Measurements from ENCODE around the gene GASK1A. TPM values are rescaled to one million over a fixed set of nuclear protein-coding genes. Genes with fewer than 3 reads are reported as not detected.

The GASK1A gene
- total and polyA plus RNA-seq, 2 of the 4 experiments (the other 2 are of a cell fraction), result 0.18 to 0.19 TPM

DNA sequence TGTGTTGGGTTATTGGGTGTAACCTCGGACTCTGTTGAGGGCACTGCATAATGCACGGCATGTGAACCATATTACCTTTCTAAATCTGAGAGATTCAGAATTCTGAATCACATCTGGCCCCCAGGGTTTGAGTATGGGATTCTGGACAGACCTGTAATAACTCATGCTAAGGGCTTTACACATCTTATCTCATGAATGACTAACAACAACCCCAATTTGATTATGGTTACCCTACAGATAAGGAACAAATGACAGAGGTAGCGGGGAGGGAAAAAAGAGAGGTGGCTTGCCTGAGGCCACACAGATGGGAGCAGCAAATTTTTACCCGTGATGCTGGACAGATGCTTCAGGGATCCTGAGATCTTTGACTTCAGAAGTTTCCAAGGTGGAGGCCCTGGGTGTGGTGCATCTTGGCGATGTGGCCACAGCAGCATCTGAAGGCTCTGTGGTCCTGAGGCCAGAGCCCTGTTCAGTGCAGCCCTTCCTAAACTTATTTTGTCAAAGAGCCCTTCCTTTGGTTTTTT lies 83.0 kb downstream of the GASK1A start:
- H3K4ac ChIP-seq (ENCODE audit: low read depth, low read length), result no peak overlapping the region
- H3K9me1 ChIP-seq (ENCODE audit: insufficient read depth, low read length), result no peaks in the 10 kb centered on the region
- no peak overlapping the region for H3K27ac ChIP-seq (ENCODE audit: insufficient read depth, low read length)
- no peak overlapping the region for H2AK9ac ChIP-seq (replicated peaks; ENCODE audit: low read depth, low read length, poor library complexity)
- ATAC-seq (ENCODE audit: low read depth), result no peak; the same call in 1 of the 2 replicates
- no peak overlapping the region for H3K4me2 ChIP-seq (ENCODE audit: low read depth, low read length)
- DNase-seq, result no peak
- no peak overlapping the region for H4K8ac ChIP-seq (ENCODE audit: low read depth in 2 of 2, low read length in 2 of 2)
- no peaks in the 10 kb centered on the region for H3K9me3 ChIP-seq (ENCODE audit: control insufficient read depth, insufficient read depth, low read length)
- H3K18ac ChIP-seq (ENCODE audit: low read depth, low read length), result no peak overlapping the region
- no peak overlapping the region for H2AK5ac ChIP-seq (ENCODE audit: low read depth, low read length)
- no peaks in the 10 kb centered on the region for H3K79me1 ChIP-seq (ENCODE audit: low read depth in 1 of 2, low read length in 2 of 2)
- dilution Hi-C loops (cut with HindIII; ENCODE audit: low sequenced_read_pairs, unreplicated experiment), result no loop called here
- H3K56ac ChIP-seq (ENCODE audit: extremely low read depth, insufficient read depth, low read length), result no peak overlapping the region
- TF ChIP-seq BHLHE40 (IDR thresholded peaks at IDR 0.05; ENCODE audit: low read depth, low read length), result no peak
- TF ChIP-seq, protein P1, sequence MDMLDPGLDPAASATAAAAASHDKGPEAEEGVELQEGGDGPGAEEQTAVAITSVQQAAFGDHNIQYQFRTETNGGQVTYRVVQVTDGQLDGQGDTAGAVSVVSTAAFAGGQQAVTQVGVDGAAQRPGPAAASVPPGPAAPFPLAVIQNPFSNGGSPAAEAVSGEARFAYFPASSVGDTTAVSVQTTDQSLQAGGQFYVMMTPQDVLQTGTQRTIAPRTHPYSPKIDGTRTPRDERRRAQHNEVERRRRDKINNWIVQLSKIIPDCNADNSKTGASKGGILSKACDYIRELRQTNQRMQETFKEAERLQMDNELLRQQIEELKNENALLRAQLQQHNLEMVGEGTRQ (IDR thresholded peaks at IDR 0.05; ENCODE audit: low read depth, low read length), result no peak
- TF ChIP-seq SMC3 (IDR thresholded peaks at IDR 0.05; ENCODE audit: low read depth, low read length), result no peak
- TF ChIP-seq FOS (IDR thresholded peaks at IDR 0.05; ENCODE audit: low read depth, low read length), result no peak
- TF ChIP-seq MAFK (IDR thresholded peaks at IDR 0.05; ENCODE audit: low read depth, low read length), result no peak
- no peak for TF ChIP-seq RAD21 (IDR thresholded peaks at IDR 0.05; ENCODE audit: low read length)
- TF ChIP-seq, protein P2, sequence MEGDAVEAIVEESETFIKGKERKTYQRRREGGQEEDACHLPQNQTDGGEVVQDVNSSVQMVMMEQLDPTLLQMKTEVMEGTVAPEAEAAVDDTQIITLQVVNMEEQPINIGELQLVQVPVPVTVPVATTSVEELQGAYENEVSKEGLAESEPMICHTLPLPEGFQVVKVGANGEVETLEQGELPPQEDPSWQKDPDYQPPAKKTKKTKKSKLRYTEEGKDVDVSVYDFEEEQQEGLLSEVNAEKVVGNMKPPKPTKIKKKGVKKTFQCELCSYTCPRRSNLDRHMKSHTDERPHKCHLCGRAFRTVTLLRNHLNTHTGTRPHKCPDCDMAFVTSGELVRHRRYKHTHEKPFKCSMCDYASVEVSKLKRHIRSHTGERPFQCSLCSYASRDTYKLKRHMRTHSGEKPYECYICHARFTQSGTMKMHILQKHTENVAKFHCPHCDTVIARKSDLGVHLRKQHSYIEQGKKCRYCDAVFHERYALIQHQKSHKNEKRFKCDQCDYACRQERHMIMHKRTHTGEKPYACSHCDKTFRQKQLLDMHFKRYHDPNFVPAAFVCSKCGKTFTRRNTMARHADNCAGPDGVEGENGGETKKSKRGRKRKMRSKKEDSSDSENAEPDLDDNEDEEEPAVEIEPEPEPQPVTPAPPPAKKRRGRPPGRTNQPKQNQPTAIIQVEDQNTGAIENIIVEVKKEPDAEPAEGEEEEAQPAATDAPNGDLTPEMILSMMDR (conservative IDR thresholded peaks at IDR 0.05; ENCODE audit: low read depth, low read length), result no peak
- no peak for TF ChIP-seq MXI1 (IDR thresholded peaks at IDR 0.05; ENCODE audit: borderline replicate concordance, low read depth, low read length)
- no peak for TF ChIP-seq NFE2L2 (IDR thresholded peaks at IDR 0.05; ENCODE audit: low read depth, low read length)
- TF ChIP-seq RFX5 (IDR thresholded peaks at IDR 0.05; ENCODE audit: low read depth, low read length), result no peak
- TF ChIP-seq, protein P3, sequence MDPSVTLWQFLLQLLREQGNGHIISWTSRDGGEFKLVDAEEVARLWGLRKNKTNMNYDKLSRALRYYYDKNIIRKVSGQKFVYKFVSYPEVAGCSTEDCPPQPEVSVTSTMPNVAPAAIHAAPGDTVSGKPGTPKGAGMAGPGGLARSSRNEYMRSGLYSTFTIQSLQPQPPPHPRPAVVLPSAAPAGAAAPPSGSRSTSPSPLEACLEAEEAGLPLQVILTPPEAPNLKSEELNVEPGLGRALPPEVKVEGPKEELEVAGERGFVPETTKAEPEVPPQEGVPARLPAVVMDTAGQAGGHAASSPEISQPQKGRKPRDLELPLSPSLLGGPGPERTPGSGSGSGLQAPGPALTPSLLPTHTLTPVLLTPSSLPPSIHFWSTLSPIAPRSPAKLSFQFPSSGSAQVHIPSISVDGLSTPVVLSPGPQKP (IDR thresholded peaks at IDR 0.05; ENCODE audit: borderline replicate concordance, low read depth, low read length), result no peak
- TF ChIP-seq RCOR1 (IDR thresholded peaks at IDR 0.05; ENCODE audit: insufficient replicate concordance, low read length), result no peak
- TF ChIP-seq CHD1 (IDR thresholded peaks at IDR 0.05; ENCODE audit: low read depth, low read length), result no peak
- no peak for TF ChIP-seq CEBPB (IDR thresholded peaks at IDR 0.05; ENCODE audit: low read depth, low read length)
- TF ChIP-seq POLR2A (IDR thresholded peaks at IDR 0.05; ENCODE audit: low read depth, low read length), result no peak
- H2BK15ac ChIP-seq (ENCODE audit: low read depth, low read length), result no peak overlapping the region
- H2AFZ ChIP-seq (replicated peaks; ENCODE audit: low read length, poor library complexity), result no peak overlapping the region
- intact Hi-C loops (cut with micrococcal nuclease), result no loop called here
- ChIA-PET POLR2A (ENCODE audit: unreplicated experiment) (no interaction called here), CTCF (no interaction called here)
- H3K36me3 ChIP-seq (ENCODE audit: control insufficient read depth, insufficient read depth, low read length), result no peaks in the 10 kb centered on the region
- H4K20me1 ChIP-seq (ENCODE audit: insufficient read depth, low read length), result no peaks in the 10 kb centered on the region
- no peaks in the 10 kb centered on the region for H3K4me1 ChIP-seq (ENCODE audit: control insufficient read depth, insufficient read depth, low read length)
- H3K23ac ChIP-seq (ENCODE audit: low read depth, low read length), result no peak overlapping the region
- H3K27me3 ChIP-seq (ENCODE audit: control insufficient read depth, insufficient read depth, low read length), result peaks cover 3% of the 10 kb centered on the region; the same call in 1 of the 2 replicates
- H2BK120ac ChIP-seq (ENCODE audit: low read depth, low read length), result no peak overlapping the region
- WGBS, 2 experiments (ENCODE audit: extremely low coverage in 2 of 2, insufficient read length in 1 of 2), result no CpG with 5 or more reads among the region's 5 CpGs
- no peak overlapping the region for H2BK20ac ChIP-seq (ENCODE audit: low read depth, low read length)
- no peak overlapping the region for H3K4me3 ChIP-seq (ENCODE audit: insufficient read depth, low read depth, low read length)
- H3K14ac ChIP-seq (replicated peaks; ENCODE audit: low read depth, low read length), result no peak overlapping the region
- no peak overlapping the region for H4K5ac ChIP-seq (ENCODE audit: low read depth, low read length)
- BruUV-seq (replicated peaks), result no TSS peak
- H2BK5ac ChIP-seq (ENCODE audit: low read depth, low read length, poor library complexity, severe bottlenecking), result no peak overlapping the region
- in situ Hi-C loops (cut with MboI; ENCODE audit: low sequenced_read_pairs), result no loop called here
- H4K91ac ChIP-seq (ENCODE audit: insufficient read depth, low read depth, low read length), result no peak overlapping the region
- no peak overlapping the region for H3K9ac ChIP-seq (ENCODE audit: low read depth, low read length)

All from IMR-90 (cell line).